Thyroid gland (tissue), 4 donors: ENCODE results near the gene RTN4R. TPM values are rescaled to one million over a fixed set of nuclear protein-coding genes. Genes with fewer than 3 reads are reported as not detected.
"Not testable (repeated sequence)": the region's sequence is repeated elsewhere in the genome, so short reads cannot be mapped to it uniquely, and the experiment has no call there.

Source experiments
- DNase-seq, 2 donors: peaks; one replicate each; pipeline ENCODE4 v3.0.0-alpha.2; 2019
- H3K27ac ChIP-seq, 3 donors: fragments of 200-600 bp; sonication (generic); 1 replicate in 2 of 3; 2 replicates in 1 of 3; pipeline ENCODE4 v1.5.1; 2016 to 2019; ENCODE audit warnings: mild to moderate bottlenecking in 1 of 3, moderate library complexity in 1 of 3
- H3K27me3 ChIP-seq: fragments of 200-600 bp; sonication (generic); one replicate; pipeline ENCODE4 v1.5.1; 2019
- H3K36me3 ChIP-seq, 2 donors: fragments of 200-600 bp; sonication (generic); one replicate each; pipeline ENCODE4 v1.5.1; 2016 to 2019
- H3K4me1 ChIP-seq, 2 donors: fragments of 200-600 bp; sonication (generic); one replicate each; pipeline ENCODE4 v1.5.1; 2017 to 2019
- H3K4me3 ChIP-seq, 3 donors: fragments of 200-600 bp; sonication (generic); replicated peaks in 1 of 3; 1 replicate in 2 of 3; 2 replicates in 1 of 3; pipeline ENCODE4 v1.5.1; 2016; ENCODE audit warnings: mild to moderate bottlenecking in 1 of 3
- H3K9me3 ChIP-seq: fragments of 200-600 bp; sonication (generic); one replicate; pipeline ENCODE4 v1.5.1; 2017
- POLR2A ChIP-seq, 2 donors: fragments of 450-650 bp; IDR thresholded peaks; one replicate each; pipeline ENCODE4 v1.6.1; 2017; ENCODE audit warnings: antibody characterized with exemption in 2 of 2, mild to moderate bottlenecking in 2 of 2, moderate library complexity in 1 of 2
- WGBS, 2 donors: methylation state at CpG; one replicate each; pipeline ENCODE4 v1.1.5; 2017; 5-methylcytosine and 5-hydroxymethylcytosine counted together
- intact Hi-C: fragments of 100-400 bp; cut with DNase I; formaldehyde crosslinking; loops from one replicate; pipeline ENCODE4 v1.15.1; 2023
- total RNA-seq, 4 donors: library from RNA; depleted of rRNA; stranded (reverse); fragments of >200 nt; gene quantifications; one replicate each; pipeline ENCODE4 v1.2.3, GENCODE V29; 2016
- TF ChIP-seq, protein P1 (sequence below), 6 experiments: fragments of 200-600 bp in 3 of 6; fragments of 450-650 bp in 3 of 6; sonication (generic) in 3 of 6; IDR thresholded peaks; one replicate each; pipeline ENCODE4 v1.5.1; 2016 to 2019; ENCODE audit warnings: antibody characterized with exemption in 6 of 6, mild to moderate bottlenecking in 2 of 6, inconsistent platforms in 1 of 6, moderate library complexity in 1 of 6

Gene RTN4R
- total RNA-seq, result 1 to 10 TPM; 4.0 to 8.6 (median 5.9) TPM

DNA sequence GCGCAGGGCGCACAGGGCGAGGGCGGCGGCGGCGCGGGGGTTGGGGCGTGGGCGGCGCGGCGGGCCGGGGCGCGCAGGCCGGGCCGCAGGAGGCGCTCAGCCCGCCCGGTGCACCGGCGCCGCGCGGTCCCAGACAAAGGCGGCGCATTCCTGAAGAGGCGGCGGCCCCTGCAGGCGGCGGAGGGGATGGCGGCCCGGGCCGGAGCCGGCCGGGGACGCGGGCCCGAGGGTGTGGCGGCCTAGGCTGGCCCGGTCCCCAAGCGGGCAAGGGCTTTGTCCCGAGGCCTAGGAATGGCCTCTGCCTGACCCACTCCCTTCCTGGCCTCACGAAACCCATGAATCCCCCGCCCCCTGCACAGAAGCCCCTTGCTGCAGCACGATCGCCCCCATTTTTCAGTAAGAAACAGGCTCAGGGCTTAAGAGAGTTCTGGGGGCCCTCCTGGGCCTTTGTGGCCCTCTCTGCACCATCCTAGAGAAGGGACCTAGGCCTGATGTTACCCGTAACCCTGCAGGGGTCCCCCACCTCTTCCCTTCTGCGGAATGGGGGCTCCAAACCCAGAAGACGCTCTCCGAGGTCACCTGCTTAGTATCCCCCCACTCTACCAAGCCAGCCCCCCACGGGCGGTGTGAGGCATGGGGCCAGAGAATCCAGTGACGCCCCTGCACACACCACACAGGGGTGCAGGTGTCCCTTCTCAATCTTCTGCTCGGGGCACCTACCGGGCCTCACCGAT, at the start of gene RTN4R:
TSS of gene RTN4R (minus strand) at position 40 of the 734 bp plus-strand sequence. CDS start 226 bp downstream, outside the sequence.
- no peak for TF ChIP-seq POLR2A (IDR thresholded peaks at IDR 0.05)
- TF ChIP-seq, protein P1, sequence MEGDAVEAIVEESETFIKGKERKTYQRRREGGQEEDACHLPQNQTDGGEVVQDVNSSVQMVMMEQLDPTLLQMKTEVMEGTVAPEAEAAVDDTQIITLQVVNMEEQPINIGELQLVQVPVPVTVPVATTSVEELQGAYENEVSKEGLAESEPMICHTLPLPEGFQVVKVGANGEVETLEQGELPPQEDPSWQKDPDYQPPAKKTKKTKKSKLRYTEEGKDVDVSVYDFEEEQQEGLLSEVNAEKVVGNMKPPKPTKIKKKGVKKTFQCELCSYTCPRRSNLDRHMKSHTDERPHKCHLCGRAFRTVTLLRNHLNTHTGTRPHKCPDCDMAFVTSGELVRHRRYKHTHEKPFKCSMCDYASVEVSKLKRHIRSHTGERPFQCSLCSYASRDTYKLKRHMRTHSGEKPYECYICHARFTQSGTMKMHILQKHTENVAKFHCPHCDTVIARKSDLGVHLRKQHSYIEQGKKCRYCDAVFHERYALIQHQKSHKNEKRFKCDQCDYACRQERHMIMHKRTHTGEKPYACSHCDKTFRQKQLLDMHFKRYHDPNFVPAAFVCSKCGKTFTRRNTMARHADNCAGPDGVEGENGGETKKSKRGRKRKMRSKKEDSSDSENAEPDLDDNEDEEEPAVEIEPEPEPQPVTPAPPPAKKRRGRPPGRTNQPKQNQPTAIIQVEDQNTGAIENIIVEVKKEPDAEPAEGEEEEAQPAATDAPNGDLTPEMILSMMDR (IDR thresholded peaks at IDR 0.05), result peak in 5 of 6 experiments; percentile 37 to 94 (median 76)
- Histone ChIP-seq H3K4me3 (peak within 1 kb of the TSS in 2 of 3 donors; percentile 17 to 54), H3K36me3 (no peaks in the 10 kb centered on the region), H3K9me3 (no peaks in the 10 kb centered on the region), H3K4me1 (peaks cover 11 to 13% of the 10 kb centered on the region in 2 donors), H3K27ac (peak within 1 kb of the TSS in 1 of 3 donors; percentile 10), H3K27me3 (no peaks in the 10 kb centered on the region)
- WGBS, 2 donors, result 52 to 61% methylated on average over 10 of the region's 58 CpGs
- intact Hi-C loops, result loop anchor here (5.0 kb wide), 1 partner anchor 111 kb away; no protein-coding TSS in a partner anchor
- peak; percentile 74 to 77 for DNase-seq

DNA sequence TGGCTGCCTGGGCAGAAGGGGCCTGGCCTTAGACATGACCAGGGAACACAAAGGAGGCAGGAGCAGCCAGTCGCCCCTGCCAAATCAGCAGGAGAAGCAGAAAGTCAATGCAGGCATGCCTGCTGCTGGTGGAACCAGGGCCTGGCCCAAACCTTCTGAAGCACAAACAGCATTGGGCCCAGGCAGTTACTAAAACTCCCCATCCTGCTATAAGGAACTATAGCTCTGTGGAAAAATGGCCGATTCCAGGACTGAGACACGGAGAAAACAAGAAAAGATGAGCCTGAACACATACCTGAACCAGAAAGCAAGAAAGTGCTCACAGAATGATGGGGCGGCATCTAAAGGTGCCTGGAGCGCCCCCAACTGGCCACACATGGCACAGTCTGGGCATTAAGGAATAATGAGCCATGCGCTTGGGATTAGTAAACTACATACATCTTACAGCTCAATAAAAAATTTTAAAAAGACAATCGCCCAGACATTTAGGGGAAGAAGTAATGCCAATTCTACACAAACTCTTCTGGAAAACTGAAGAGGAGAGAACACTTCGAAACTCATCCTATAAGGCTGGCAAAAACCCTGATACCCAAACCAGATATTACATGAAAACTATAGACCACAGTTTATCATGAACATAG, 49.4 kb upstream of the RTN4R start:
- H3K27me3 ChIP-seq, DNase-seq, H3K27ac ChIP-seq, H3K36me3 ChIP-seq, H3K4me3 ChIP-seq, intact Hi-C loops, H3K9me3 ChIP-seq: not testable (repeated sequence)
- 44 to 47% methylated on average over 8 of the region's 8 CpGs for WGBS, 2 donors
- peaks cover 17 to 36% of the 10 kb centered on the region in 2 donors for H3K4me1 ChIP-seq
- TF ChIP-seq, protein P1 (IDR thresholded peaks at IDR 0.05), result peak; percentile 12 to 54 (median 40)

DNA sequence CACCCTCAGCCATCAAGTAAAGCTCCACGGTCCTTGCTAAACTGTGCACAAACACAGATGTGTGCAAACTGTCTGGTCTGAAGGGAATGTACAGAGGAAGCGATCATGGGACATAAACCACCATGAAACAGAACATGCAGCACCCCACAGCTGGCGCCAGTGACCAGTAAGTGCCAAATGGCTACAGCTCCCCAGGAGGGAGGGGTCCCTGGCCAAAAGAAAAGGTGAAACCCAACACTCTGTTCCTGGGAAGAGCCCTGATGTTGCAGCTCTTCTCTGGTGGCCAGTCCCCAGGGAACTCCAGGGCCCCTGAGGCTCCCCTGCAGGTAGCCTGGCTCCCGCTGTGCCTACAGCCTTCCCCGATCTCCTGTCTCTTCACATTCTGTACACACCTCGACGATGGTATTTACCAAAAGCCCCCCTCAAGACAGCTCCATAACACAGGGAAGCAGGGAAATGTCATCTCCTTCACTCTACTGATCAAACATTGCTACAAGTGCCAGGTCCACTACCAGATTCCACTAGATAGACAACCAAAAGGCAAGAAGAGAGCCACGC, 48.8 kb upstream of the RTN4R start:
- Histone ChIP-seq H3K9me3 (no peaks in the 10 kb centered on the region), H3K27me3 (no peaks in the 10 kb centered on the region), H3K4me1 (peaks cover 17 to 36% of the 10 kb centered on the region in 2 donors), H3K4me3 (no peak overlapping the region), H3K27ac (no peak overlapping the region), H3K36me3 (no peaks in the 10 kb centered on the region)
- intact Hi-C loops, result no loop called here
- TF ChIP-seq, protein P1 (IDR thresholded peaks at IDR 0.05), result no peak
- TF ChIP-seq POLR2A (IDR thresholded peaks at IDR 0.05), result no peak
- WGBS, 2 donors, result 91% methylated on average over 7 to 8 of the region's 8 CpGs
- DNase-seq, result no peak

DNA sequence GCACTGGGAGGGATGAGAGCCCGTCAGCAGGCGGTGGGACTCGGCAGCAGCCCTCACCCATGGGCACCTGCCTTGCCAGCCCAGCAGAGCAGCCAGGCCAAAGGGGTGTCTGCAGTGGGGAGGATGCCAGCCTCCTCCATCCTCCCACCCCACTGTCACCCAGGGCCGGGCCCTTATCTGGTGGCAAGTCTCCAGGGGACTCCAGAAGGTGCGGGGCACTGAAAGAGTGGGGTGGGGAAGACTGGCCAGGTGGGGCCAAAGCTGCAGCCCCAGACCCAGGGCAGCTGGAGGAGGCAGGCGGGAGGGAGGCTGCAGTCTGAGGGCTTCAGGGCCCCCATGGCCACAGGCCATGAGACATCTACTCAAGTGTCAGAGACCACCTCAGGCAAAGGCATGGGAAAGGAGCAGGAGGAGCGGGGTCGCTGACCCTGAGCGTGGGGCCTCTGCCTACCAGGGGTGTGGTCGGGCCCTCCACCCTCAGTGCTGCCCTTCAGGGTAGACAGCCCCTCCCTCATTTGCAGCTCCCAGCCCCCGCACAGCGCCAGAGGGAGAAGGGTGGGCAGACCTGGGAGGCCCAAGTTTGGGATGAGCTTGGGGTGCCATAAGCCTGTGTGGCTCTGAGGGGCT, 48.2 kb upstream of the RTN4R start:
- Histone ChIP-seq H3K4me3 (no peak overlapping the region), H3K9me3 (no peaks in the 10 kb centered on the region), H3K27me3 (no peaks in the 10 kb centered on the region), H3K36me3 (no peaks in the 10 kb centered on the region), H3K27ac (no peak overlapping the region), H3K4me1 (peaks cover 14 to 30% of the 10 kb centered on the region in 2 donors)
- intact Hi-C loops, result no loop called here
- no peak for TF ChIP-seq POLR2A (IDR thresholded peaks at IDR 0.05)
- TF ChIP-seq, protein P1 (IDR thresholded peaks at IDR 0.05), result no peak
- WGBS, 2 donors, result 90 to 97% methylated on average over 9 of the region's 12 CpGs
- DNase-seq, result no peak
